DMS 273 (cell line): ENCODE data around the gene PCMTD2.
"Not testable (repeated sequence)": the region's sequence is repeated elsewhere in the genome, so short reads cannot be mapped to it uniquely, and the experiment has no call there.

Experiments used
- DNase-seq: peaks from one replicate; lab custom pipeline; 2025; ENCODE audit not compliant: unreplicated experiment; lab: John Stamatoyannopoulos, UW

The PCMTD2 gene

GRCh38 chr20:64223526-64224067 lies 32.0 kb upstream of the PCMTD2 start:
- DNase-seq, result peak; percentile 56

DNA sequence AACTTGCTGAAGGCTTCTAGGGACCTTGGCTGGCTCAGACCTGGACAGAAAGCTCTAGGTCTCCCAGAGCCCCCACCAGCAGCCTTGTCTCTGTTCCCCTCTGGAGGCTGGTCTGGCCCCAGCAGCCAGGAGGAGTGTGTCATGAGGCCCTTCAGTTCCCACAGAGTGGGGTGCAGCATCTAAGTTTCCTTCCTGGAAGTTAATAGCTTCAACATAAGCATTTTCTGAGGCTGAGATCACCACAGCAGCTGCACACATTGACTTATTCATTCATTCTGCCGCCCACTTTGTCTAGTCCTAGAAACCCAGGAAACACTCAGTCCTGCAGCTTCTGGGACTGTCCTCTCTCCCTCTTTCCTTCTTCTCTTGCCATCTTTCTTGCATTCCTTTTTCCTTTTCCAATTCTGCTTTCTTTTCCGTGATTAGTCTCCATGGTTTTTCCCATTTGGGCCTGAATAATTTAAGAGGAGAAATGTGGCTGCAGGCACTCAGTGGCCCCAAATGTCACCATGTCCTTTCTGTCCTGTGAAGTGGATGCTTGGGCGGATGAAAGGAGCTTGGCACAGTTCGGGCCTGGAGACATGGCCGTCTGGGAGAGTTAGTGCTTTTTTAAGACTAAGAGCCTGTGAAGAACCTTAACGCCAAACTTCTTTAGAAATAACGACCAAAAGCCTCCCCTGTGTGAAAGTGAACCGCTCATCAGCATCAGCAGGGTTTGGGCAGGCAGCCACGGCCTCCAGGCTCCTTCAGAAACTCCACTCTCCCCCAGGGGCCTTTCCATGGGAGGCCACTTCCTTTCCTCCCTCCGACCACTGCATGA lies 31.0 kb upstream of the PCMTD2 start:
- peak; percentile 48 for DNase-seq

DNA sequence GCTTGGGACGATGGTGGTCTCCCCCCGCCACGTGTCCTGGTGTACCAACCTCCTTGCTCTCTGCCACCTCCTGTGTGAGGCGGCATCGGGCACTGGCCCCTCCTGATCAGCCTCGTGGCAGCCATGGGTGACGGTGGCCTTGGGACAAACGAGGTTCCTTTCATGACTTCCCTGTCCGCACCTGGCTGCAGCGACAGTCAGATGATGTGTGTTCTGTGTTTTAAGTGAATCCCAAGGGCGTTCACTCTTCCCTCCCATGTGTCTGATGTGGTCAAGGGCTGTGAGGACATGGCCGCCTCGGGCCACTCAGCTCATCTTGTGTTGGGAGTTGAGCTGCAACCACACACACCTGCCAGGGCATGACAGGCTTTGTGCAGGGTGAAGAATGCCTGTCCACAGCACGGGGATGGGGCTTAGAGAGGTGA lies 30.4 kb upstream of the PCMTD2 start:
- no peak for DNase-seq

DNA sequence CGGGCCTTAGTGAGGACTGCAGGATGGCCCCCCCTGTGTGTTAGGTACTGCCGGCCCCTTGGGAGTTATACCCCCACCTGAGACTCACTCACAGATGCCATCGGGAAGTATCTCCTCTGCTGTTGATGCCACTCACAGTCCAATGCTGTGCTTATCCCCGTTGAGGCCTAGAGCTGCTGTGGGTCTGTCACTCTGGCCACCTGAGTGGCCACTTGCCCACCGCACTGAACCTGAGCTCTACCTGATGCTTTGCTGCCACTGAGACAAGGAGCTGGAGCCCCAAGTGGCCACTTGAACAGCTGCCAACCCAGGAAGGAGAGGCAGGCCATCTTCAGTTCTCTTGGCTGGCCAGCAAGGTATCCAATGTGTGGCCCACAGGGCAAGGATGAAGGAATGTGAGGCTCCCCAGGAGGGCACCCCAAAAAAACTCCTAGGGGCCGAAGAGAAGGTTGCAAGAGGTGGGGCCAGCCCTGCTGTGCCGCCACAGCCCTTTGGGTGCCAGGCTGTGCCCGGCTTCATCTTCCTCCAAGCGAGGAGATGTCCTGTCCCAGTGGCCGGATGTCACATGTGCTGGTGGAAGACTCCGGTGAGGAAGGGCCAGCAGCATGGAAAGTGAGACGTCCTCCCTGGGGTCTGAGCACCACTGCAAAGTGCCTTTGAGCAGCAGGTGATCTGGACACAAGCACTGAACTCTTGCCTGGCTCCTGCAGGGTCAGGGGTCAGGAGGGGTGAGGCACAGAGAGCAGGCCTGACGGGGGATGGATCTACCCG lies 29.5 kb upstream of the PCMTD2 start:
- no peak for DNase-seq

DNA sequence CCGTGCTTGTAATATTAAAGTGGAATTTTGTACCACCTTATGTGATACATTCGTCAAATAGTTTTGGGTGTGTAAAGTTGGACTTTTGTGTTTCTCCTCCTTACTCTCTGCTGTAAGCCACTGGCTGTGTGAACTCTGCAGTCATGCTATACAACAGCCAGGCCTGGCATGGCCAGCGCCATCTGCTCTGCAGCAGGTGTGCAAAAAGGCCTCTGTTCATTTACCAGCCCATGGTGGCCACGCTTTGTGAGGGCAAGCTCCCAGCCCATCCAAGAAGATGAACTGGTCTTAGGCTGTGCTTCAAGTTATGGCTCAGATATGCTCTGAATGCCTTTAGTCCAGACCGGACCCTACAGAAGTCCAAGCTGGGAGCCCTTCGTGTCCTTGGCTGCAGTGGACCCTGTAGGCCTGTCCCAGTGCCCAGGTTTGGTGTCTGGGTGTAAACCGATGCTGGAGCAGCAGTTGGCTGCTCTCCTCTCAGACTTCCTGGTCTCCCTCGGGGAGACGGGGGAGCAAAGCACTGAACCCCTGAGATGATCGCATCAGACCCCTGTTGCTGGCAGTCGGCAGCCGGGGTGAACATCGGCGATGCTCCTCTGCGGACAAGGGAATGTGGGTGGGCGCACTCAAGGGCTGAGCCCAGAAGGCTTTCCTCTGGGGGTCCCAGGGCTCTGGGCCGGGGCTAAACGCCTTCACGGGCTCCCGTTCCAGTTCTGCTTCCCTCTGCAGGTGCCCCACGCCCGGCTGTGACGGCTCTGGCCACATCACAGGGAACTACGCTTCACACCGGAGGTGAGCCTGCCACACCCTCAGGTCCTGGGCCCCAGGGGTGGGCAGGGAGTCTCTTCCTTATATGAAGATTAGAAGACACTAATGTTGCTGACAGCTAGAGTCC lies 28.6 kb upstream of the PCMTD2 start:
- DNase-seq, result peak; percentile 47

- no peak for DNase-seq
Observed at GRCh38 chr20:64228086-64228653, 27.4 kb upstream of the PCMTD2 start.

DNA sequence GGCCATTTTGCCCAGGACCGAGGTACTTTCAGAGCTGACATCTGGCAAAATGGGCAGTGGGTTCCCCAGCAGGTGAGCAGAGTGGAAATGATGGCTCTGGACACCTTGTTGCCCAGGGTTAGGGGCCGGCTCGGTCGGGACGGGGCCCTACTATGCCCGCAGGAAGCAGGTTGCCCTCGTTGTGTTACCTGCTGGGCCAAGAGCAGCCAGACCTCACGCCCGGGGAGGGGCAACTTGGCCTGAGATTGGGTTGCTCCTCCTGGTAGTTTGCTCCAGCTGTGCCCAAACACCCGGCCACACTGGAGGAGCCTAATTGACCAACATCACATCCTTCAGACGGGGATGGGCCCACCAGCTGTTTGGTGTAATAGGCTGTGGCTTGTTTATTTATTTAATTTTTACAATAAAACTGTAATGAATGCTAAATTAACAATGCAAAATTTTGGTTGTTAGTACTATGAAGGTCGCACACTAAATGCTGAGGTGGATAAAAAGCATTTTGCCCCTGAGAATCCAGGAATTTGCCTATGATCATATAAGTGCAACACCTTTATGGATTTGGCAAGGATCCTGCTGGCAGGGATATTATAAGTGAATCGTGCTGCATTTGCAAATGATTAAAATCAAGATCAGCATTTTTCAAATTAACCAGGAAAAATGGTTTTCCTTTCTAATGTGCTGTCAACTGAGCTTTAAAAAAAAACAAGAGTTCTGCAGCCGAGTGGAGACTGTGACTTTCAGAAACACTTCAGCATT lies 26.6 kb upstream of the PCMTD2 start:
- peak; percentile 31 for DNase-seq

DNA sequence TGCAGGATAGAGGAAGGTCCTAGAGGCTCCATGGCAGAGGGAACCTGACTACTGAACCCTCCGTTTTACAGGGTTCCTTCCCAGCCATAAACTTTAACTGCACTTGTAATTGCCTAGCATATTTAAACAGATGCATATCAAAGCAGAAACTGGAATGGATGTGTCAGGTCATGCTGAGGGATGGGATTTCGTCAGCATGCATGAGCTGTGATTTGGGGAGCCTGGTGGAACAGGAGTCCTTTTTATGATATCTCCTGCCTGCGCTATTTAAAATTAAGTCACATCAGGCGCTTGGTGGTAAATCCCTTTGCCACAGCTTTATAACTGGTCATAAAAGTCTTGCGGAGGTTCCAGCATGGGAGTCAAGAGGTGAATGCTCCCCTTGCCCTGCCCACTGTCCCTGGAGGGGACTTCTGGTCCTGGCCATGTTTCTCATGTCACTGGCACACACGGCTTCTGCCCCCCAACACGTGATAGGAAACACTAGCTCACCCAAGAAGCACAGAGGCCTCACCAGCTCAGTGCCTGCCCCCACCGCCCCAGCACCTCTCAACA lies 26.0 kb upstream of the PCMTD2 start:
- DNase-seq, result peak; percentile 46

GRCh38 chr20:64230461-64231145 lies 24.9 kb upstream of the PCMTD2 start:
- DNase-seq, result no peak

GRCh38 chr20:64231621-64232550 lies 23.7 kb upstream of the PCMTD2 start:
- DNase-seq, result no peak

GRCh38 chr20:64232794-64233193 lies 22.8 kb upstream of the PCMTD2 start:
- peak; percentile 28 for DNase-seq

DNA sequence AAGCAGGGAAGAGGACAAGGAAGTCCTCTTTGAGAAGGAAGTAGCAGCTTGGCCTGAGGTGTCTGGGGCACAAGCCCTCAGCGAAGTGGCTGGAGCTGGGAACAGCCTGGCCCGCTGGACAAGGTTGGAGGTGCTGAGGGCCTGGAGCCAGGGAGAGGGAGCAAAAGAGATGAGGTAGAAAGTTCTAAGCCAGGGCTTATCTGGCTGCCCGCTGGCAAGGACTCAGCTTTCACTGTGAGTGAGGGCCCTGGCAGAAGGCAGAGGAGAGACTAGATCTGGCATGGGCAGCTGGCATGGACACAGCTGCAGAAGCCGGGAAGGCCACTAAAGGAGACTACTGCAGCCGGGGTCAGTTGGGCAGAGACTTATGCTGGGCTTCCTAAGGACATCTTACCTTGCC lies 21.8 kb upstream of the PCMTD2 start:
- DNase-seq, result no peak

DNA sequence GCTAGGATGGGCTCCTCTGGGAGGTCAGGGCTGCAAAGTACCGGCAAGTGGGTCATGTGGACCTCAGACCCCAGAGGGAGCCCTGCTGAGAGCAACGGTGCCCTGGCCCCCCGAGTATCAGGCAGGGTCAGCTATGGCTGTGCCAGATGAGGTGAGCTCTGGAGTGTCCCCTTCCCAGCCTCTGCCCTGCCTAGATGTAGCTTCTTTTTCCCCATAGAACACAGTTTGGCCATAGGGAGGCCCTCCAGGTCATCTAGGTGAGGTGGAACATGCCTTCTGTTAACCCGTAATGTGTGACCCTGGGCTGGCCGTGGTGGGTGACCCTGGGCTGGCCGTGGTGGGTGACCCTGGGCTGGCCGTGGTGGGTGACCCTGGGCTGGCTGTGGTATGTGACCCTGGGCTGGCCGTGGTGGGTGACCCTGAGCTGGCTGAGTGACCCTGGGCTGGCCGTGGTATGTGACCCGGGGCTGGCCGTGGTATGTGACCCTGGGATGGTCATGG lies 21.2 kb upstream of the PCMTD2 start:
- DNase-seq, result no peak

- DNase-seq, result not testable (repeated sequence)
Observed at GRCh38 chr20:64234921-64235565, 20.5 kb upstream of the PCMTD2 start.

GRCh38 chr20:64236137-64237088 lies 19.1 kb upstream of the PCMTD2 start:
- no peak for DNase-seq

DNA sequence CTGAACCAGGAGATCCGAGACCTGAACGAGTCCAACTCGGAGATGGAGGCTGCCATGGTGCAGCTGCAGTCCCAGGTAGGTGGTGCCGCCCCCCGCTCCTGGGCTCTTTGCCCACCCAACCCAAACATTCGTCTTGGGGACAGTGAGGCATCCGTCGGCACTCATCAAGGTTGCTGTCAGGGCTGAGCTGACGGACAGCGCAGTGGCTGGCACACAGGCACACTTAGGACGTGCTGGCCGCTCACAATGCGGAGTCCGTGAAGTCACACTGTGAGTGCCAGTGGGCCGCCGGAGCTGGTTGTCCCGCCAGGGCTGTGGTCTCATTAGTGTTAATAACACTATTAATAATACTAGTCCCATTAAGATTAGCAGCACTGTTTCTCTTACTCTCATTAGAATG lies 18.2 kb upstream of the PCMTD2 start:
- DNase-seq, result no peak
